ENCODE measurements around the gene SLC38A7. TPM values are rescaled to one million over a fixed set of nuclear protein-coding genes. Genes with fewer than 3 reads are reported as not detected.

SLC38A7 gene
- total RNA-seq, 1 experiment from 2014 or later: 7.3 TPM

DNA sequence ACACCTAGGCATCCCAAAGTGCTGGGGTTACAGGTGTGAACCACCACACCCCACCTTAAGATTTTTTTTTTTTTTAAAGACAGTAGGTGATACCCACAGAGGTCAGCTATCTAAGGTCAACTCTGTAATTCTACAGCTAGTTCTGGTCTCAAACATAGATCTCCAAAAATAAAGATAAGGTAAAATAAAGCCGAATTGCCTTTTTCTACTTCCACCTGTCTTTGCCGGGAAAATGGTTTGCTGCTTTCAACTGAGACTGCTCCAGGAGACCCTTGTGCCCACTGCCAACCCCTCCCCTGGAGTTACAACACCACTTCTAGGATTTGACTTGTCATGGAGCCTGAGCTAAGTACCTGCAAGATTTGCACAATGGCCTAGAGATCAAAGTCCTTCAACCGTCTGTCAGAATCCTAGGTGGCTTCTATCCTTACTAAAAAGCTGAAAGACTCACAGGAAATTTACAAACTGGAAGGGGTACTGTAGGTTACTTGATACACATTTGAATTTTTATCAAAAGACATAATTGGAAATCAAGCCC is 50.2 kb downstream of the SLC38A7 start:
- TF ChIP-seq EZH2phosphoT487 (IDR thresholded peaks at IDR 0.05; ENCODE audit: borderline replicate concordance, low read length): no peak
- TF ChIP-seq EZH2 (IDR thresholded peaks at IDR 0.05; ENCODE audit: low read length, unreplicated experiment): no peak
- TF ChIP-seq, protein P1, sequence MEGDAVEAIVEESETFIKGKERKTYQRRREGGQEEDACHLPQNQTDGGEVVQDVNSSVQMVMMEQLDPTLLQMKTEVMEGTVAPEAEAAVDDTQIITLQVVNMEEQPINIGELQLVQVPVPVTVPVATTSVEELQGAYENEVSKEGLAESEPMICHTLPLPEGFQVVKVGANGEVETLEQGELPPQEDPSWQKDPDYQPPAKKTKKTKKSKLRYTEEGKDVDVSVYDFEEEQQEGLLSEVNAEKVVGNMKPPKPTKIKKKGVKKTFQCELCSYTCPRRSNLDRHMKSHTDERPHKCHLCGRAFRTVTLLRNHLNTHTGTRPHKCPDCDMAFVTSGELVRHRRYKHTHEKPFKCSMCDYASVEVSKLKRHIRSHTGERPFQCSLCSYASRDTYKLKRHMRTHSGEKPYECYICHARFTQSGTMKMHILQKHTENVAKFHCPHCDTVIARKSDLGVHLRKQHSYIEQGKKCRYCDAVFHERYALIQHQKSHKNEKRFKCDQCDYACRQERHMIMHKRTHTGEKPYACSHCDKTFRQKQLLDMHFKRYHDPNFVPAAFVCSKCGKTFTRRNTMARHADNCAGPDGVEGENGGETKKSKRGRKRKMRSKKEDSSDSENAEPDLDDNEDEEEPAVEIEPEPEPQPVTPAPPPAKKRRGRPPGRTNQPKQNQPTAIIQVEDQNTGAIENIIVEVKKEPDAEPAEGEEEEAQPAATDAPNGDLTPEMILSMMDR (conservative IDR thresholded peaks at IDR 0.05; ENCODE audit: low read depth, low read length): no peak
- CTCF ChIA-PET: no interaction called here
- intact Hi-C loops (cut with micrococcal nuclease): loop anchor here (10.0 kb wide), 2 partner anchors 120 to 300 kb away; partner anchors contain the start of gene SETD6
- H2AFZ ChIP-seq (ENCODE audit: low read length): no peak overlapping the region
- H3F3A ChIP-seq (ENCODE audit: low read length, unreplicated experiment): no peaks in the 10 kb centered on the region
- H3K9me3 ChIP-seq (ENCODE audit: low read length): no peaks in the 10 kb centered on the region
- DNase-seq: no peak
- H3K36me3 ChIP-seq (ENCODE audit: low read depth, low read length): no peaks in the 10 kb centered on the region
- BruUV-seq (replicated peaks): no TSS peak
- ATAC-seq: no peak
- no peaks in the 10 kb centered on the region for H4K20me1 ChIP-seq (ENCODE audit: low read length)
- no peaks in the 10 kb centered on the region for H3K27me3 ChIP-seq (ENCODE audit: low read length)
- H3K4me1 ChIP-seq (ENCODE audit: insufficient read depth, low read length): peaks cover 4% of the 10 kb centered on the region
- POLR2A ChIA-PET (ENCODE audit: unreplicated experiment): no interaction called here
- no peak overlapping the region for H3K9ac ChIP-seq (ENCODE audit: low read length)
- H3K79me2 ChIP-seq (ENCODE audit: low read length): peaks cover 3% of the 10 kb centered on the region
- H3K9me2 ChIP-seq (replicated peaks; ENCODE audit: low read length): no peaks in the 10 kb centered on the region
- no peak overlapping the region for H3K4me2 ChIP-seq (ENCODE audit: low read length)
- H3K27ac ChIP-seq (ENCODE audit: low read length): no peak overlapping the region
- H3K4me3 ChIP-seq (ENCODE audit: low read length): no peak overlapping the region

- TF ChIP-seq EZH2 (IDR thresholded peaks at IDR 0.05; ENCODE audit: low read length, unreplicated experiment) (no peak), EZH2phosphoT487 (IDR thresholded peaks at IDR 0.05; ENCODE audit: borderline replicate concordance, low read length) (no peak)
- TF ChIP-seq, protein P1 (conservative IDR thresholded peaks at IDR 0.05; ENCODE audit: low read depth, low read length): no peak
- no peaks in the 10 kb centered on the region for H3K9me3 ChIP-seq (ENCODE audit: low read length)
- ChIA-PET CTCF (no interaction called here), POLR2A (ENCODE audit: unreplicated experiment) (no interaction called here)
- peak within 1 kb of the TSS; percentile 83 for H3K4me2 ChIP-seq (ENCODE audit: low read length)
- intact Hi-C loops (cut with micrococcal nuclease): loop anchor here (10.0 kb wide), 2 partner anchors 115 to 295 kb away; partner anchors contain the start of gene SETD6
- no peaks in the 10 kb centered on the region for H3F3A ChIP-seq (ENCODE audit: low read length, unreplicated experiment)
- no peaks in the 10 kb centered on the region for H3K27me3 ChIP-seq (ENCODE audit: low read length)
- H2AFZ ChIP-seq (ENCODE audit: low read length): peak within 1 kb of the TSS; percentile 85
- H3K27ac ChIP-seq (ENCODE audit: low read length): peak within 1 kb of the TSS; percentile 72
- DNase-seq: peak; percentile 95
- no peaks in the 10 kb centered on the region; the same call in 1 of the 2 replicates for H3K4me1 ChIP-seq (ENCODE audit: insufficient read depth, low read length)
- peaks cover 47% of the 10 kb centered on the region for H3K79me2 ChIP-seq (ENCODE audit: low read length)
- peak; percentile 88 for ATAC-seq
- TSS peak; percentile 80 for BruUV-seq (replicated peaks)
- H4K20me1 ChIP-seq (ENCODE audit: low read length): peaks cover 20% of the 10 kb centered on the region
- H3K9ac ChIP-seq (ENCODE audit: low read length): peak within 1 kb of the TSS; percentile 97
- peaks cover 3% of the 10 kb centered on the region; the same call in 1 of the 2 replicates for H3K36me3 ChIP-seq (ENCODE audit: low read depth, low read length)
- no peaks in the 10 kb centered on the region for H3K9me2 ChIP-seq (replicated peaks; ENCODE audit: low read length)
- H3K4me3 ChIP-seq (ENCODE audit: low read length): peak within 1 kb of the TSS; percentile 91
Measured at GRCh38 chr16:58629733-58630640, 54.6 kb downstream of the SLC38A7 start, which contains the start of gene CNOT1. TSS of gene CNOT1 (minus strand) at chr16:58629826. CDS start at chr16:58599337, 30,489 bp downstream.
